22Rv1 (cell line): ENCODE measurements around the gene BAHD1.

Experiments used
- ZFX ChIP-seq: fragments of 450-650 bp; IDR thresholded peaks from 2 replicates; pipeline ENCODE4 v1.6.1; 2017; ENCODE audit warnings: antibody characterized with exemption, borderline replicate concordance
- TF ChIP-seq, protein P1 (sequence below): fragments of 450-650 bp; IDR thresholded peaks from 2 replicates; pipeline ENCODE4 v1.5.1; 2017; ENCODE audit warnings: mild to moderate bottlenecking

DNA sequence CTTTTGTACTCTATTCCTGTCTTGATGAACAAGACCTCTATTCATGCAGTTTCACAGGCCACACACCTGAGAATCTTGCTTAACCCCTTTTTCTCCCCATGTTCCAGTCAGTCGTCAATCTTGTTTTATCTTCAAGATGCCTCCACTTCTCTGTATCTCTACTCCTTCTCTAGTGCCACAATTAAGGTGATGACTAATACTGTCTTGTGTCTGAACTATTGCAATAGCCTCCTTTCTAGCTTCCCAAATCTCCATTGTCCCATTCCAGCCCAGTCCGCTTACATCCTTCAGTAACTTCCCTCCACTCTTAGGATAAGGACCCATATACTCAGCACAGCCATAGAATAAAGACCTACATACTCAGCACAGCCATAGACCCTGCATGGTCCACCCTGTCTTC, 54.8 kb downstream of the BAHD1 start:
- TF ChIP-seq, protein P1, sequence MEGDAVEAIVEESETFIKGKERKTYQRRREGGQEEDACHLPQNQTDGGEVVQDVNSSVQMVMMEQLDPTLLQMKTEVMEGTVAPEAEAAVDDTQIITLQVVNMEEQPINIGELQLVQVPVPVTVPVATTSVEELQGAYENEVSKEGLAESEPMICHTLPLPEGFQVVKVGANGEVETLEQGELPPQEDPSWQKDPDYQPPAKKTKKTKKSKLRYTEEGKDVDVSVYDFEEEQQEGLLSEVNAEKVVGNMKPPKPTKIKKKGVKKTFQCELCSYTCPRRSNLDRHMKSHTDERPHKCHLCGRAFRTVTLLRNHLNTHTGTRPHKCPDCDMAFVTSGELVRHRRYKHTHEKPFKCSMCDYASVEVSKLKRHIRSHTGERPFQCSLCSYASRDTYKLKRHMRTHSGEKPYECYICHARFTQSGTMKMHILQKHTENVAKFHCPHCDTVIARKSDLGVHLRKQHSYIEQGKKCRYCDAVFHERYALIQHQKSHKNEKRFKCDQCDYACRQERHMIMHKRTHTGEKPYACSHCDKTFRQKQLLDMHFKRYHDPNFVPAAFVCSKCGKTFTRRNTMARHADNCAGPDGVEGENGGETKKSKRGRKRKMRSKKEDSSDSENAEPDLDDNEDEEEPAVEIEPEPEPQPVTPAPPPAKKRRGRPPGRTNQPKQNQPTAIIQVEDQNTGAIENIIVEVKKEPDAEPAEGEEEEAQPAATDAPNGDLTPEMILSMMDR: no peak
- no peak for TF ChIP-seq ZFX
